Measurements from ENCODE around the gene PPIE. TPM values are rescaled to one million over a fixed set of nuclear protein-coding genes. Genes with fewer than 3 reads are reported as not detected.

Gene PPIE
- total and polyA plus RNA-seq, 2 of the 8 experiments (the other 6 are each of a cell fraction or from before 2014, with no cell fraction given): 38.9 to 56.1 TPM

DNA sequence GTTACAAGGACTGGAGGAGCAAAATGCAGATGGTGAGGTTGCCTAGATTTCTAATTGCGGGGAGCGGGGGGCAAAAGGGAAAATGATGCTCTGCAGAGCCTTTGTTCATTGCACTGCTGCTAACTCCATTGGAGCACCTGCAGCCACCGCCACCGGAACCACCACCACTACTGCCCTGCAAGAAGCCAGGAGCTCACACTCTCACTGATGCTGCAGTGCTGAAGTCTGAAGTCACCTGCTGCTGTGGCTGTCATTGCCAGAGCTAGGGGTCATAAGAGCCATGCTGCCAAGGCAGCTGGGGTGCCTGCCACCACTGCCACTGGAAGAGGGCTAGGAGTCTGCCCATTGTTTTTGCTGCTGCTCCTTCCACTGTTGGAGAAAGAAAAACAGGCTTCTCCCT lies 40.1 kb upstream of the PPIE start:
- Histone ChIP-seq H3K14ac (ENCODE audit: insufficient read length) (no peak overlapping the region), H4K8ac (ENCODE audit: extremely low read depth, insufficient read depth, low read length) (no peak overlapping the region), H3K4me3 (ENCODE audit: extremely low read depth in 1 of 4, insufficient read depth in 2 of 4, low read depth in 3 of 4, low read length in 4 of 4) (no peak overlapping the region), H2BK15ac (ENCODE audit: low read length) (no peak overlapping the region), H3K27me3 (replicated peaks in 1 of 4; ENCODE audit: control insufficient read depth in 3 of 4, extremely low read depth in 1 of 4, insufficient read depth in 3 of 4, low read length in 3 of 4) (peaks cover 38 to 94% (median 68%) of the 10 kb centered on the region in 4 experiments), H3K79me2 (ENCODE audit: control insufficient read depth in 1 of 2, insufficient read depth in 2 of 2, low read length in 2 of 2) (no peaks in the 10 kb centered on the region), H3K56ac (replicated peaks; ENCODE audit: insufficient read length, low read depth, low read length) (no peak overlapping the region), H3K36me3 (ENCODE audit: control insufficient read depth in 2 of 4, insufficient read depth in 4 of 4, low read length in 3 of 4) (no peaks in the 10 kb centered on the region), H3K27ac (ENCODE audit: low read depth, low read length) (no peak overlapping the region), H2BK20ac (ENCODE audit: low read length) (no peak overlapping the region), H3K4me2 (ENCODE audit: insufficient read depth in 1 of 2, low read depth in 2 of 2, low read length in 2 of 2) (no peak overlapping the region), H2AK5ac (ENCODE audit: low read depth, low read length) (no peak overlapping the region), H2BK120ac (replicated peaks; ENCODE audit: low read depth, low read length) (no peak overlapping the region), H4K91ac (replicated peaks; ENCODE audit: insufficient read length, low read length) (no peak overlapping the region), H4K20me1 (replicated peaks in 1 of 2; ENCODE audit: control insufficient read depth in 1 of 2, insufficient read depth in 2 of 2, low read length in 2 of 2) (peaks cover 0 to 2% of the 10 kb centered on the region in 2 experiments), H2BK12ac (ENCODE audit: low read depth, low read length) (no peak overlapping the region), H4K5ac (ENCODE audit: insufficient read length, low read depth, low read length) (no peak overlapping the region), H3K23ac (ENCODE audit: insufficient read length) (no peak overlapping the region), H3K4me1 (replicated peaks in 1 of 4; ENCODE audit: control insufficient read depth in 3 of 4, insufficient read depth in 4 of 4, low read length in 3 of 4) (peaks cover 0 to 24% (median 9%) of the 10 kb centered on the region in 4 experiments; a peak in 5 of 7 replicates), H3K79me1 (ENCODE audit: low read depth, low read length) (no peaks in the 10 kb centered on the region), H3K9me3 (ENCODE audit: insufficient read depth in 2 of 2, low read depth in 1 of 2, low read length in 1 of 2) (no peaks in the 10 kb centered on the region), H2BK5ac (ENCODE audit: low read depth, low read length) (no peak overlapping the region), H3K18ac (ENCODE audit: extremely low read depth, low read length) (no peak overlapping the region), H3K23me2 (ENCODE audit: low read depth, low read length) (no peaks in the 10 kb centered on the region; the same call in 1 of the 2 replicates), H2AFZ (ENCODE audit: low read length) (no peak overlapping the region), H3K4ac (replicated peaks; ENCODE audit: insufficient read length, low read depth, low read length) (no peak overlapping the region), H3K9ac (replicated peaks in 1 of 4; ENCODE audit: extremely low read depth in 1 of 4, low read depth in 3 of 4, low read length in 3 of 4) (no peak overlapping the region)
- ChIA-PET CTCF (ENCODE audit: partially characterized antibody) (interaction anchor here (1.1 to 4.9 kb wide), 3 partner anchors 14 to 40 kb away, joined by 4 to 57 read pairs (median 20); partner anchors contain the start of gene NT5C1A), POLR2A (ENCODE audit: partially characterized antibody) (interaction anchor here (0.6 kb wide), 1 partner anchor 105 kb away, joined by 4 read pairs; no protein-coding TSS in a partner anchor)
- WGBS, 2 experiments (ENCODE audit: extremely low coverage in 1 of 2, insufficient coverage in 1 of 2, insufficient read length in 1 of 2, insufficient replicate concordance in 2 of 2, low coverage in 1 of 2, low lambda C conversion rate in 2 of 2, missing lambda C conversion rate in 1 of 2): 94% methylated on average over 4 of the region's 4 CpGs; no CpG with 5 or more reads in 1 of the 2 experiments
- DNase-seq (ENCODE audit: low read depth in 1 of 2, low spot score in 2 of 2) (no peak), FAIRE-seq (no peak)
- TF ChIP-seq, protein P1, sequence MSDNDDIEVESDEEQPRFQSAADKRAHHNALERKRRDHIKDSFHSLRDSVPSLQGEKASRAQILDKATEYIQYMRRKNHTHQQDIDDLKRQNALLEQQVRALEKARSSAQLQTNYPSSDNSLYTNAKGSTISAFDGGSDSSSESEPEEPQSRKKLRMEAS (IDR thresholded peaks at IDR 0.05): no peak
- no peak for TF ChIP-seq RNF2 (IDR thresholded peaks at IDR 0.05; ENCODE audit: borderline replicate concordance, low read depth, low read length, missing control alignments, poor library complexity, severe bottlenecking)
- TF ChIP-seq SP4 (IDR thresholded peaks at IDR 0.05; ENCODE audit: low read length): no peak
- no peak for TF ChIP-seq CHD1 (IDR thresholded peaks at IDR 0.05; ENCODE audit: low read depth, low read length)
- TF ChIP-seq HDAC6 (IDR thresholded peaks at IDR 0.05; ENCODE audit: low read depth, low read length): no peak
- no peak for TF ChIP-seq CEBPB (IDR thresholded peaks at IDR 0.05; ENCODE audit: low read depth, low read length)
- TF ChIP-seq YY1 (IDR thresholded peaks at IDR 0.05; ENCODE audit: low read depth, low read length): no peak
- TF ChIP-seq, protein P2, sequence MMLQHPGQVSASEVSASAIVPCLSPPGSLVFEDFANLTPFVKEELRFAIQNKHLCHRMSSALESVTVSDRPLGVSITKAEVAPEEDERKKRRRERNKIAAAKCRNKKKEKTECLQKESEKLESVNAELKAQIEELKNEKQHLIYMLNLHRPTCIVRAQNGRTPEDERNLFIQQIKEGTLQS (IDR thresholded peaks at IDR 0.05; ENCODE audit: insufficient read depth, low read depth, low read length): no peak
- no peak for TF ChIP-seq SP1 (IDR thresholded peaks at IDR 0.05; ENCODE audit: low read depth, low read length)
- TF ChIP-seq, protein P3, sequence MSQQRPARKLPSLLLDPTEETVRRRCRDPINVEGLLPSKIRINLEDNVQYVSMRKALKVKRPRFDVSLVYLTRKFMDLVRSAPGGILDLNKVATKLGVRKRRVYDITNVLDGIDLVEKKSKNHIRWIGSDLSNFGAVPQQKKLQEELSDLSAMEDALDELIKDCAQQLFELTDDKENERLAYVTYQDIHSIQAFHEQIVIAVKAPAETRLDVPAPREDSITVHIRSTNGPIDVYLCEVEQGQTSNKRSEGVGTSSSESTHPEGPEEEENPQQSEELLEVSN (IDR thresholded peaks at IDR 0.05): no peak
- no peak for TF ChIP-seq CREB1 (IDR thresholded peaks at IDR 0.05)
- no peak for TF ChIP-seq ZNF274 (IDR thresholded peaks at IDR 0.05; ENCODE audit: borderline replicate concordance, extremely low read depth, low read length)
- no peak for TF ChIP-seq BRCA1 (IDR thresholded peaks at IDR 0.05; ENCODE audit: low read depth, low read length)
